Neural progenitor cell (in vitro differentiated cells): ENCODE measurements around the gene JSRP1.

Source experiments
- CTCF ChIP-seq: fragments of 200-600 bp; sonication (generic); IDR thresholded peaks from 2 replicates; pipeline ENCODE4 v1.5.1; 2017; ENCODE audit warnings: antibody characterized with exemption, mild to moderate bottlenecking
- EZH2 ChIP-seq: fragments of 200-600 bp; sonication (generic); IDR thresholded peaks from 2 replicates; pipeline ENCODE4 v1.6.1; 2017; ENCODE audit warnings: antibody characterized with exemption, mild to moderate bottlenecking, moderate library complexity

- TF ChIP-seq CTCF, result no peak
- TF ChIP-seq EZH2, result no peak
Measured at GRCh38 chr19:2277138-2277537, 20.9 kb upstream of the JSRP1 start.
